ENCODE data around the gene SULT1C2.

SULT1C2 gene

GRCh38 chr2:108270346-108270745, 18.3 kb upstream of the SULT1C2 start:
- Histone ChIP-seq H3K4me1 (ENCODE audit: insufficient read depth, low read length) (no peaks in the 10 kb centered on the region), H3K4me3 (ENCODE audit: low read depth in 1 of 2, low read length in 2 of 2) (no peak overlapping the region), H3K79me2 (ENCODE audit: insufficient read depth, low read length) (no peaks in the 10 kb centered on the region), H3K36me3 (ENCODE audit: insufficient read depth, low read length) (no peaks in the 10 kb centered on the region), H3K9ac (ENCODE audit: low read depth, low read length) (no peak overlapping the region), H3K27ac (ENCODE audit: low read length) (no peak overlapping the region), H2AFZ (ENCODE audit: low read depth, low read length) (no peak overlapping the region), H3K4me2 (ENCODE audit: insufficient read depth, low read length) (no peak overlapping the region), H4K20me1 (ENCODE audit: insufficient read depth, low read length) (no peaks in the 10 kb centered on the region), H3K9me3 (ENCODE audit: insufficient read depth, low read length, severe bottlenecking) (no peaks in the 10 kb centered on the region), H3K27me3 (ENCODE audit: insufficient read depth, low read length, poor library complexity) (peaks cover 3% of the 10 kb centered on the region)
- TF ChIP-seq CTCF (IDR thresholded peaks at IDR 0.05; ENCODE audit: borderline replicate concordance, extremely low read depth, low read length, poor library complexity, severe bottlenecking) = no peak
- no peak for TF ChIP-seq EZH2 (IDR thresholded peaks at IDR 0.05; ENCODE audit: borderline replicate concordance, low read depth, low read length, severe bottlenecking)
- ATAC-seq (ENCODE audit: insufficient read depth, low read depth) (no peak), DNase-seq (no peak)

- no peak overlapping the region for H3K27ac ChIP-seq (ENCODE audit: low read length)
- H3K36me3 ChIP-seq (ENCODE audit: insufficient read depth, low read length) = no peaks in the 10 kb centered on the region
- H3K4me1 ChIP-seq (ENCODE audit: insufficient read depth, low read length) = no peaks in the 10 kb centered on the region
- no peak overlapping the region for H3K4me2 ChIP-seq (ENCODE audit: insufficient read depth, low read length)
- no peak overlapping the region for H2AFZ ChIP-seq (ENCODE audit: low read depth, low read length)
- peaks cover 3% of the 10 kb centered on the region for H3K27me3 ChIP-seq (ENCODE audit: insufficient read depth, low read length, poor library complexity)
- no peaks in the 10 kb centered on the region for H4K20me1 ChIP-seq (ENCODE audit: insufficient read depth, low read length)
- no peak overlapping the region for H3K4me3 ChIP-seq (ENCODE audit: low read depth in 1 of 2, low read length in 2 of 2)
- no peaks in the 10 kb centered on the region for H3K79me2 ChIP-seq (ENCODE audit: insufficient read depth, low read length)
- DNase-seq (no peak), ATAC-seq (ENCODE audit: insufficient read depth, low read depth) (no peak)
- no peak overlapping the region for H3K9ac ChIP-seq (ENCODE audit: low read depth, low read length)
- no peak for TF ChIP-seq EZH2 (IDR thresholded peaks at IDR 0.05; ENCODE audit: borderline replicate concordance, low read depth, low read length, severe bottlenecking)
- no peak for TF ChIP-seq CTCF (IDR thresholded peaks at IDR 0.05; ENCODE audit: borderline replicate concordance, extremely low read depth, low read length, poor library complexity, severe bottlenecking)
- H3K9me3 ChIP-seq (ENCODE audit: insufficient read depth, low read length, severe bottlenecking) = no peaks in the 10 kb centered on the region
Measured at GRCh38 chr2:108270768-108271506, 17.8 kb upstream of the SULT1C2 start.

- H3K79me2 ChIP-seq (ENCODE audit: insufficient read depth, low read length) = no peaks in the 10 kb centered on the region
- no peak overlapping the region for H3K4me2 ChIP-seq (ENCODE audit: insufficient read depth, low read length)
- no peak overlapping the region for H2AFZ ChIP-seq (ENCODE audit: low read depth, low read length)
- H3K9me3 ChIP-seq (ENCODE audit: insufficient read depth, low read length, severe bottlenecking) = no peaks in the 10 kb centered on the region
- no peaks in the 10 kb centered on the region for H4K20me1 ChIP-seq (ENCODE audit: insufficient read depth, low read length)
- ATAC-seq (ENCODE audit: insufficient read depth, low read depth) (no peak), DNase-seq (no peak)
- H3K4me3 ChIP-seq (ENCODE audit: low read depth in 1 of 2, low read length in 2 of 2) = no peak overlapping the region
- H3K9ac ChIP-seq (ENCODE audit: low read depth, low read length) = no peak overlapping the region
- TF ChIP-seq CTCF (IDR thresholded peaks at IDR 0.05; ENCODE audit: borderline replicate concordance, extremely low read depth, low read length, poor library complexity, severe bottlenecking) (no peak), EZH2 (IDR thresholded peaks at IDR 0.05; ENCODE audit: borderline replicate concordance, low read depth, low read length, severe bottlenecking) (no peak)
- no peak overlapping the region for H3K27ac ChIP-seq (ENCODE audit: low read length)
- no peaks in the 10 kb centered on the region for H3K4me1 ChIP-seq (ENCODE audit: insufficient read depth, low read length)
- peaks cover 3% of the 10 kb centered on the region for H3K27me3 ChIP-seq (ENCODE audit: insufficient read depth, low read length, poor library complexity)
- H3K36me3 ChIP-seq (ENCODE audit: insufficient read depth, low read length) = no peaks in the 10 kb centered on the region
Measured at GRCh38 chr2:108271691-108272253, 16.9 kb upstream of the SULT1C2 start.

All from DND-41 (cell line).